ENCODE results near the gene CANX.

DNA sequence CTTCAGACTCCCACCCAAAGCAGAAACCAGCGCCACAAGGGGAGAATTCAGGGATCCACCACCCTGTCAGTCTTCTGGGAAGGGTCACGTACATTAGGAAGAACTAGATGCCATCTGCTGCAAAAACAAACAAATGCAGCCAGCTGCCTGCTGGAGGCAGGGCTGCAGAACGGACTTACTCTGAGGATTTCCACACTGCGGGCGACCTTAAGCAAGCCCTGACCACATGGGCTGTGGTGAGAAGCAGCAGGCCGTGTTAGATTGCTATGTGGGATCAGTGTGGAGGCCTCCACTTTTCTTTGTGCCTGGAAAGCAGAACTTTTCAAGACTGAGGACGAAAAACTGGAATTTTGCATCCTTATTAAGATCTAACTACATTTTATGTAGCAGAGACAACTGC, 81.6 kb downstream of the CANX start:
- TF ChIP-seq CBX2 (IDR thresholded peaks at IDR 0.05; ENCODE audit: borderline replicate concordance, low read depth) (no peak), CTCF (IDR thresholded peaks at IDR 0.05) (no peak), USF2 (IDR thresholded peaks at IDR 0.05) (no peak), ZFP36 (IDR thresholded peaks at IDR 0.05; ENCODE audit: borderline replicate concordance, partially characterized antibody) (no peak), KDM1A (IDR thresholded peaks at IDR 0.05; ENCODE audit: low read depth) (no peak)
- TF ChIP-seq, protein P1, sequence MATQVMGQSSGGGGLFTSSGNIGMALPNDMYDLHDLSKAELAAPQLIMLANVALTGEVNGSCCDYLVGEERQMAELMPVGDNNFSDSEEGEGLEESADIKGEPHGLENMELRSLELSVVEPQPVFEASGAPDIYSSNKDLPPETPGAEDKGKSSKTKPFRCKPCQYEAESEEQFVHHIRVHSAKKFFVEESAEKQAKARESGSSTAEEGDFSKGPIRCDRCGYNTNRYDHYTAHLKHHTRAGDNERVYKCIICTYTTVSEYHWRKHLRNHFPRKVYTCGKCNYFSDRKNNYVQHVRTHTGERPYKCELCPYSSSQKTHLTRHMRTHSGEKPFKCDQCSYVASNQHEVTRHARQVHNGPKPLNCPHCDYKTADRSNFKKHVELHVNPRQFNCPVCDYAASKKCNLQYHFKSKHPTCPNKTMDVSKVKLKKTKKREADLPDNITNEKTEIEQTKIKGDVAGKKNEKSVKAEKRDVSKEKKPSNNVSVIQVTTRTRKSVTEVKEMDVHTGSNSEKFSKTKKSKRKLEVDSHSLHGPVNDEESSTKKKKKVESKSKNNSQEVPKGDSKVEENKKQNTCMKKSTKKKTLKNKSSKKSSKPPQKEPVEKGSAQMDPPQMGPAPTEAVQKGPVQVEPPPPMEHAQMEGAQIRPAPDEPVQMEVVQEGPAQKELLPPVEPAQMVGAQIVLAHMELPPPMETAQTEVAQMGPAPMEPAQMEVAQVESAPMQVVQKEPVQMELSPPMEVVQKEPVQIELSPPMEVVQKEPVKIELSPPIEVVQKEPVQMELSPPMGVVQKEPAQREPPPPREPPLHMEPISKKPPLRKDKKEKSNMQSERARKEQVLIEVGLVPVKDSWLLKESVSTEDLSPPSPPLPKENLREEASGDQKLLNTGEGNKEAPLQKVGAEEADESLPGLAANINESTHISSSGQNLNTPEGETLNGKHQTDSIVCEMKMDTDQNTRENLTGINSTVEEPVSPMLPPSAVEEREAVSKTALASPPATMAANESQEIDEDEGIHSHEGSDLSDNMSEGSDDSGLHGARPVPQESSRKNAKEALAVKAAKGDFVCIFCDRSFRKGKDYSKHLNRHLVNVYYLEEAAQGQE (IDR thresholded peaks at IDR 0.05), result no peak
